Smooth muscle cell (in vitro differentiated cells): ENCODE data around the gene CNIH2. TPM values are rescaled to one million over a fixed set of nuclear protein-coding genes. Genes with fewer than 3 reads are reported as not detected.

Experiments used
- DNase-seq: peaks from one replicate; lab custom pipeline; 2025; ENCODE audit not compliant: unreplicated experiment; lab: John Stamatoyannopoulos, UW
- H2AFZ ChIP-seq: fragments of 200-600 bp; sonication (generic); 2 replicates; pipeline ENCODE4 v1.6.0; 2016; ENCODE audit warnings: antibody characterized with exemption, low read depth, mild to moderate bottlenecking
- H3F3A ChIP-seq: fragments of 200-600 bp; sonication (generic); 2 replicates; pipeline ENCODE4 v1.6.0; 2017; ENCODE audit warnings: antibody characterized with exemption, low read depth
- H3K27ac ChIP-seq: fragments of 200-600 bp; sonication (generic); 2 replicates; pipeline ENCODE4 v1.5.1; 2016; ENCODE audit warnings: low read depth, mild to moderate bottlenecking
- H3K27me3 ChIP-seq: fragments of 200-600 bp; sonication (generic); 2 replicates; pipeline ENCODE4 v1.6.1; 2016; ENCODE audit warnings: low read depth, mild to moderate bottlenecking
- H3K36me3 ChIP-seq: fragments of 200-600 bp; sonication (generic); 2 replicates; pipeline ENCODE4 v1.5.1; 2016; ENCODE audit warnings: low read depth
- H3K4me1 ChIP-seq: fragments of 200-600 bp; sonication (generic); 2 replicates; pipeline ENCODE4 v1.5.1; 2016; ENCODE audit warnings: low read depth
- H3K4me2 ChIP-seq: fragments of 200-600 bp; sonication (generic); 2 replicates; pipeline ENCODE4 v1.6.0; 2016; ENCODE audit warnings: mild to moderate bottlenecking
- H3K4me3 ChIP-seq: fragments of 200-600 bp; sonication (generic); 2 replicates; pipeline ENCODE4 v1.5.1; 2016; ENCODE audit warnings: mild to moderate bottlenecking
- H3K79me2 ChIP-seq: fragments of 200-600 bp; sonication (generic); 2 replicates; pipeline ENCODE4 v1.6.0; 2016; ENCODE audit warnings: low read depth, mild to moderate bottlenecking
- H3K9ac ChIP-seq: fragments of 200-600 bp; sonication (generic); 2 replicates; pipeline ENCODE4 v1.6.0; 2016; ENCODE audit warnings: low read depth
- H3K9me3 ChIP-seq: fragments of 200-600 bp; sonication (generic); replicated peaks from 2 replicates; pipeline ENCODE4 v1.5.1; 2016; ENCODE audit warnings: low read depth
- H4K20me1 ChIP-seq: fragments of 200-600 bp; sonication (generic); 2 replicates; pipeline ENCODE4 v1.6.0; 2016; ENCODE audit warnings: low read depth
- CTCF ChIP-seq: fragments of 200-600 bp; sonication (generic); IDR thresholded peaks from 2 replicates; pipeline ENCODE4 v1.5.1; 2017; ENCODE audit warnings: borderline replicate concordance, mild to moderate bottlenecking, antibody characterized with exemption; ENCODE audit not compliant: insufficient read depth, poor library complexity, severe bottlenecking
- WGBS: methylation state at CpG from one replicate; pipeline ENCODE4 v1.1.7; 2016; ENCODE audit warnings: low lambda C conversion rate; 5-methylcytosine and 5-hydroxymethylcytosine counted together
- polyA plus RNA-seq: library from polyadenylated mRNA; unstranded; fragments of >200 nt; fragmentation: Nextera tagmentation; extraction: Ambion mirVana; gene quantifications from 2 replicates; pipeline ENCODE4 v1.2.1, GENCODE V29; 2016
- total RNA-seq: library from RNA; depleted of rRNA; stranded (reverse); fragments of >200 nt; gene quantifications from 2 replicates; pipeline ENCODE4 v1.2.3, GENCODE V29; 2014

The CNIH2 gene
- total and polyA plus RNA-seq, 2 experiments from 2014 or later: 12.2 to 17.0 TPM

GRCh38 chr11:66293777-66294625 is 16.0 kb downstream of the CNIH2 start:
- 92% methylated on average over 24 of the region's 30 CpGs for WGBS
- H3K4me1 ChIP-seq: peaks cover 6% of the 10 kb centered on the region
- peaks cover 35% of the 10 kb centered on the region for H3K27me3 ChIP-seq

GRCh38 chr11:66294626-66295620 is 16.9 kb downstream of the CNIH2 start:
- DNase-seq: no peak
- TF ChIP-seq CTCF: no peak
- Histone ChIP-seq H3K4me1 (peaks cover 3% of the 10 kb centered on the region), H3K79me2 (no peaks in the 10 kb centered on the region), H4K20me1 (peaks cover 4% of the 10 kb centered on the region), H3K9ac (no peak overlapping the region), H3K36me3 (no peaks in the 10 kb centered on the region), H3F3A (no peaks in the 10 kb centered on the region), H3K9me3 (no peaks in the 10 kb centered on the region), H3K27me3 (peaks cover 35% of the 10 kb centered on the region), H3K4me2 (no peak overlapping the region), H2AFZ (no peak overlapping the region), H3K4me3 (no peak overlapping the region), H3K27ac (no peak overlapping the region)
- 96% methylated on average over 112 of the region's 123 CpGs for WGBS

More at GRCh38 chr11:66293777-66294625, 16.0 kb downstream of the CNIH2 start:
- no peaks in the 10 kb centered on the region for H3F3A ChIP-seq
- H3K4me2 ChIP-seq: no peak overlapping the region
- DNase-seq: no peak
- H3K27ac ChIP-seq: no peak overlapping the region
- no peak overlapping the region for H3K4me3 ChIP-seq
- peaks cover 7% of the 10 kb centered on the region for H4K20me1 ChIP-seq
- no peaks in the 10 kb centered on the region for H3K79me2 ChIP-seq
- H2AFZ ChIP-seq: no peak overlapping the region
- H3K36me3 ChIP-seq: no peaks in the 10 kb centered on the region
- no peak for TF ChIP-seq CTCF
- no peaks in the 10 kb centered on the region for H3K9me3 ChIP-seq
- no peak overlapping the region for H3K9ac ChIP-seq

- Histone ChIP-seq H3K4me3 (no peak overlapping the region), H3K27me3 (peaks cover 14% of the 10 kb centered on the region), H3K9me3 (no peaks in the 10 kb centered on the region), H3K4me1 (no peaks in the 10 kb centered on the region), H3K4me2 (no peak overlapping the region), H4K20me1 (no peaks in the 10 kb centered on the region), H3K9ac (no peak overlapping the region), H3K36me3 (no peaks in the 10 kb centered on the region), H3K79me2 (no peaks in the 10 kb centered on the region), H3F3A (no peaks in the 10 kb centered on the region), H3K27ac (no peak overlapping the region), H2AFZ (no peak overlapping the region)
- TF ChIP-seq CTCF: no peak
- WGBS: 71% methylated on average over 8 of the region's 8 CpGs
- no peak for DNase-seq
Measured at GRCh38 chr11:66297610-66298009, 19.6 kb downstream of the CNIH2 start.
